NCI-H510A (cell line): ENCODE results near the gene AQP5.

ENCODE experiments used
- DNase-seq: peaks from one replicate; lab custom pipeline; 2025; lab: John Stamatoyannopoulos, UW

Gene AQP5

DNA sequence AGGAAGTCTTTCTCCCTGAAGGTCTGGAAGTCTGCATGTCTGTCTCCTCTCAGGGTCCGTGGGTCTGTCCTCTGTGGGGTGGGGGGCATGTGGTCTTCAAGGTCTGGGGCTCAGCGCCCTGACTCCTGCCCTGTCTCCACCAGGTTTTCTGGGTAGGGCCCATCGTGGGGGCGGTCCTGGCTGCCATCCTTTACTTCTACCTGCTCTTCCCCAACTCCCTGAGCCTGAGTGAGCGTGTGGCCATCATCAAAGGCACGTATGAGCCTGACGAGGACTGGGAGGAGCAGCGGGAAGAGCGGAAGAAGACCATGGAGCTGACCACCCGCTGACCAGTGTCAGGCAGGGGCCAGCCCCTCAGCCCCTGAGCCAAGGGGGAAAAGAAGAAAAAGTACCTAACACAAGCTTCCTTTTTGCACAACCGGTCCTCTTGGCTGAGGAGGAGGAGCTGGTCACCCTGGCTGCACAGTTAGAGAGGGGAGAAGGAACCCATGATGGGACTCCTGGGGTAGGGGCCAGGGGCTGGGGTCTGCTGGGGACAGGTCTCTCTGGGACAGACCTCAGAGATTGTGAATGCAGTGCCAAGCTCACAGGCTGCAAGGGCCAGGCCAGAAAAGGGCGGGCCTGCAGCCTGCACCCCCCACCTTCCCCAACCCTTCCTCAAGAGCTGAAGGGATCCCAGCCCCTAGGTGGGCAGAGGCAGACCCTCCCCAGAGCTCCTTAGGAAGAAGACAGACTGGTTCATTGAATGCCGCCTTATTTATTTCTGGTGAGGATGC, 3.4 kb downstream of the AQP5 start:
- no peak for DNase-seq

DNA sequence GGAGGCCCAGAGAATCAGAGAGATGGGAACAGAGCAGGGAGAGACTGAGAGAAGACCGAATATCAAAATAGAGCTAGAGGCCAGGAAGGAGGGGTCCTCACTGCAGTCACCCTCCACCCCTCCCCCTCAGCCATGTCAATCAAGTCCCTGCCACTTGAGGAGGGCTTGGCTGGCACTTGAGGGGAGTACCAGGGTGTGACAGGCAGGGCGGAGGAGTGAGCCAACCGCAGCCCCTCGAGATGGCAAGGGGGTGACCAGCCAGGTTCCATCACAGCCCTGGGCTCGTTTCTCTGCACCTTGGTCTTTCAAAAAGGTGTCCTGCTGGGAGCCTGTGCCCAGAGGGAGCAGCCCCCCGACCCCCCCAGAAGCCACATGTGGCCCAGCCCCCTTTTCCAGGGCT, 4.2 kb downstream of the AQP5 start:
- DNase-seq: no peak

DNA sequence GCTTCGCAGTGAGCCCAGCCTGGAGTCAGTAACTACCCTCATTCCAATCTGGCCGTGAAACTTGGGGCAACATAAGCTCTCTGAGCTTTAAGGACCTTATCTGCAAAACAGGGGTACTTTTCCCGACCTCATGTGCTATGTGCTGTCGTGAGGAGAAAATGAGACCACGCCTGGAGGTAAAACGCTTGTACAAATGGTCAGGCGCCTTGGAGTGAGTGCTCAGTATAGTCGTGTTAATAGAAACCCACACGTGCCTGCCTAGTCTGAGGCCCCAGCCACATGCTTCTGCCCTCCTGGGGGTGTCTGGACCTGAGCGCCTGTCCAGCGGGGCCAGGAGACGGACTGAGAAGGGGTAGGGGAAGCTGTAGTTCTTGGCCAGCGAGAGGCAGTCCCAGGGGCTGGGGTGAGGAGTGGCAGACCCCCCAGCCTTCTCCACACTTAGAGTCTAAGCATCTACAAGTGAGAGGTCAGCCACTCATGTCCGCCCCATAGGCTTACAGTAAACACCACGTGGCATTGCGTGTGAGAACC, 4.9 kb downstream of the AQP5 start:
- no peak for DNase-seq

DNA sequence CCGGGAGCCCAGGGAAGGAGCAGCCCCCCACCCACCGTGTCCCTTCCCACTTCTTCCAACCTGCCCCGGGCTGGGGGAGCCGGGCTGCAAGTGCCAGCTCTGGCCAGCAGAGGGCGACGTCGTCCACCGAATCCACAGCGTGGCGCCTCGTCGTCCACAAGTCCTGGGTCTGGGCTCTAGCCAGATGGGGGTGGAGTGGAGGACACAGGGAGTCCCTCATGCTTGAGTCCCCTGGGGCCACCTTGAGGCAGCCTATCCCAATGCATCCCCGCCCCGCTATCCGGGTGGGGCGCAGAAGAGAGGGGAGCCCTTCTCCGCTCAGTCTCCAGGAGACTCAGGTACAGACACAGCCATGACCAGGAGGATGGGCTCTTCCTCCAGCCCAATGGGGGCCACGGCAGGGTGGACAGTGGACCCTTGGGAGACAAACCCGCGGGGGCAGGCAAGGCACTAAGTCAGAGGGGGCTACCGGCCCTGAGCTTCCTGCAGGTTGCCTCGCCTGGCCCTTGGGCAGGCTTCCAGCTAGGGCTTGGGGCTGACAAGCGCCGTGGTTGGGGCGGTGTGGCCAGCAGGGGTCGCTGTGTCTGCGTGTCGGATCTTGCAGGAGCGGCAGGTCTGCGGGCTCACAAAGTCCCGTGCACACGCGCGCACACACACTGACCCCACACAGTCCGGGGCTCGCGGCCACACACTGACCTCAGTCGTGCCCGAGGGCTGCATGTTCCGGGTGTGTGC, 5.5 kb downstream of the AQP5 start:
- DNase-seq: peak; percentile 32

DNA sequence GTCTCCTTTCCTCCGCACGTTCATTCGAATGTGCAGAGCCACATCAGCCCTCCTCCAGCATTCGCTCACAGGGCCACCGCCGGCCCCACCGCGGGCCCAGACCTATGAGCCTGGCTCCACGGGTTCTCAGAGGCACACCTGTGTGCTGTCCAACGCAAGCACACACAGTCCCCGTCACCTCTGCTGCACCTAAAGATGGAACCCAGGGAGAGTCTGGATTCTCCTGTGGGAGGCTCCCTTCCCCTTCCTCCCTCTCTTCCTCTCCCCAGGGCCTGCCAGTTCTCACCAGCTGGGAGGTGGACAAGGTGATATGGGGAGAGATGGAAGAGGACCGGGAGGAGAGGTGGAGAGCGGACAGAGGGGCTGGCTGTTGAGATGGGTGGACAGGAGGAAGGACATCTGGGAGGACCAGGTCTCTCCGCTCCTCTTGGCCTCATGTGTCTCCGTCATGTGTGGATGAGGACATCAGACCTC, 6.1 kb downstream of the AQP5 start:
- DNase-seq: no peak

DNA sequence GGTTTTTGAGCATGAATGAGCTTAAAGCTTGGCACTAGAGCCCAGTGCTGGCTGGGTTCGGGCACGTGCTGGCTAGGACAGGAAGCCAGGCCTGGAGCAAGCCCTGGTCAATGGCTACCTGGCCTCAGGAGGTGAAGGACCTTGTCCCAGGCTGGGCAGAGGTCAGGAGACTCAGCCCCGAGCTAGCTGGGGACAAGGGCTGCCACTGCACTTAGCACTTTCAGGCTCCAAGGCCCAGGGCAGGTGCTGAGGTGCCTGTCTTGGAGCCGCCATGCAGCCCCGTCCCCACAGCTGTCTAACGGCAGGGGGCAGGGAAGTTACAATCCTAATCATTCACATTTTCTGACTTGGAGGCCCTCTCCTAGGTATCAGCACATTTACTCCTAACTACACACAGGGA, 6.8 kb downstream of the AQP5 start:
- no peak for DNase-seq

DNA sequence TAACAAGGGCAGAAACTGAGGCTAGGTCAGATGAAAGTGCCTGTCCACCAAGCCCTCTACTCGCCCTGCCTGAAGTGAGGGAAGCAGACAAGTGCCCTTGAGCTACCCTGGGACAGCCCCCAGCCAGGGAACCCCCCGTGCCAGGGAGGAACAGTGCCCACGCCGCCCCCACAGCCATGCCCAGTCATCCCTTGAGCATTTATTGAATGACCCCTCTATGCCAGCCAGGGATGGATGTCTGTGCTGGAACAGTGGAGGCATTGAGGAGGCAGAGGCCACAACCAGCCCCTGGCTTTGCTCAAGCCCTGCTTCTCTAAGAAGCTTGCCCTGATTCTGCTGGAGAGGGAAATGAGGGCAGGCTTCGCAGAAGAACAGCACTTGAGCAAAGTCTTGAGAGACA, 7.4 kb downstream of the AQP5 start:
- no peak for DNase-seq

DNA sequence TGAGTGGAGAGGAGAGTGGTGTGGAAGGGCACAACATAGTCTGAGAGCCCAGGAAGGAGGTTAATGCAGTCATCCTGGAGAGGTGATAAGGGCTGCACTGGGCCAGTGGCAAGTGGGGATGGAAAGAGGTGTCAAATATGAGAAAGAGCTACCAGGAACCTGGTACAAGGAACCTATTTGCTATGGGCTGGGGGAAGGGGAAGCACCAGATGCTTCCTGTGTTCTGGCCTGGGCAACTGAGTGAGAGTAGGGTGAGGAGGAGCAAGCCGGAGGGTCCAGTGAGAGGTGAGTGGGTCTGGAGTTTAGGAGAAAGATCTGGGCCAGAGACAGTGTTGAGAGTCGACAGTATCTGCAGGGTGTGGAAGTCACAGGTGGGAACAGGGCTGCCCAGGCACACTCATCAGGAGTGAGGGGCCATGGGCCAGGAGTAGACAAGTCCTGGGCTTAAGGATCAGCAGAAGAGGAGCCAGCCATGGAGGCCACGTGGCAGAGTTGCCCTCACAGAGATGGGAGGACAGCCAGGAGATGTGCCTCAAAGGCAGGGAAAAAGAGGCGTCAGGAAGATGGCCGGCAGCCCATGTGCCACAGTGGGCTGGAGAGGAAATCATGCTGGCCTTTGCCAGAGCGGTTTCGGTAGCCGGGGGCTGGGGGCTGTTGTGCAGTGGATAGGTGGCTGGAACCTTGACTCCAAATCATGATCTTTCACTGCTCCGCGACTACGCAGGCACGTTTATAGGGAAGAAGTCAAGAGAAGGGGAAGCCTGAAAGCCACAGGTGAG, 8.2 kb downstream of the AQP5 start:
- DNase-seq: no peak

DNA sequence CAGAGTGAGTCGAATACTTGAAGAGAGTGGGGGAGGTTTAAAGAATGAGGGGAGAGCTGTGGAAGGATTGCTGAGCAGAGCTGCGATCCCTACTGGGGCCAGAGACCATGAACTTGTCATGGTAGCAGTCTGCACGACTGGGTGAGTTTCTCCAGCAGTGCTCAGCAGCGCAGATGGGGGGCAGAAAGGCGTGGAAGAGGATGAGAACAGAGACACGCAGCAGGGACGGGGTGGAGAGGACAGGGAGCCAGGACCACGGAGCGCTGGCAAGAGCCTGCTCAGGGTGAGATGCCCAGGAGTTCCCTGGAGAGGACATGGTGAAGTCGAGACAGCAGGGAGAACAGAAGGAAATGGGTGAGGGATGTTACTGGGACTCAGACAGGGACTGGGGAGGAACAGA, 9.0 kb downstream of the AQP5 start:
- no peak for DNase-seq

DNA sequence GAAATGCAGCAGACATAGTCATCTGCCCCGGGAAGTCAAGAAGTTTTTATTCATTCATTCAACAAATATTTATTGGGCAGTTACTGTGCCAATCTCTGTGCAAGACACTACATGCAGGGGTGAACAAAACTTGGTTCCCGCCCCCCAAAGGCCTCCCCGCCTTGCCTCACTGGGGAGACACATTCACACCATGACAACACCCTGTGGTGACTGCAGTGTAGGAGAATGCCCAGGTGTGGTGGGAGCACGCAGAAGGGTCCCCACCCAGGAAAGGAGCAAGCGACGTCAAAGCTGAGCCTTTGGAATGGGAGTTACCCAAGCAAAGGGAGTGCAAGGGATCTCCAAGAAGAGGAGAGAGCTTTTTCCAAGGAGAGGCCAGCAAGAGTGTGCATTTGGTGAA, 9.5 kb downstream of the AQP5 start:
- DNase-seq: no peak

DNA sequence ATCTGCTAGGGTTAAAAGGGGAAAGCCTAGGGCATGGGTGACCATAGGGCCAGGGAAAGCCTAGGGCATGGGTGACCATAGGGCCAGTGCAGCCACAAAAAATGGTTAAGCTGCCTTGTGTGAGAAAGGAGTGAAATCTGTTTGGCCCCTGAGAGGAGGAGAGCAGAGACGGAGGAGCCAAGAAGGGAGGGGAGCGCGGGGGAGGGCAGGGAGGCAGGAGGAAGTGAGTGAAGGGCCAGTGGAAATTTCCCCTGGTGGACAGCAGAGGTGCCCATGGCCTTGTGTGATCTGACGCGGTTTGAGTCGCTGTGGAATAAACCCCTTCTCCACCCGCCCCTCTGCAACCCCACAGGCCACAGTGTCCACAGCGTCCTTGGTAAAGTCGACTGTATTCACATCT, 10.5 kb downstream of the AQP5 start:
- DNase-seq: no peak

DNA sequence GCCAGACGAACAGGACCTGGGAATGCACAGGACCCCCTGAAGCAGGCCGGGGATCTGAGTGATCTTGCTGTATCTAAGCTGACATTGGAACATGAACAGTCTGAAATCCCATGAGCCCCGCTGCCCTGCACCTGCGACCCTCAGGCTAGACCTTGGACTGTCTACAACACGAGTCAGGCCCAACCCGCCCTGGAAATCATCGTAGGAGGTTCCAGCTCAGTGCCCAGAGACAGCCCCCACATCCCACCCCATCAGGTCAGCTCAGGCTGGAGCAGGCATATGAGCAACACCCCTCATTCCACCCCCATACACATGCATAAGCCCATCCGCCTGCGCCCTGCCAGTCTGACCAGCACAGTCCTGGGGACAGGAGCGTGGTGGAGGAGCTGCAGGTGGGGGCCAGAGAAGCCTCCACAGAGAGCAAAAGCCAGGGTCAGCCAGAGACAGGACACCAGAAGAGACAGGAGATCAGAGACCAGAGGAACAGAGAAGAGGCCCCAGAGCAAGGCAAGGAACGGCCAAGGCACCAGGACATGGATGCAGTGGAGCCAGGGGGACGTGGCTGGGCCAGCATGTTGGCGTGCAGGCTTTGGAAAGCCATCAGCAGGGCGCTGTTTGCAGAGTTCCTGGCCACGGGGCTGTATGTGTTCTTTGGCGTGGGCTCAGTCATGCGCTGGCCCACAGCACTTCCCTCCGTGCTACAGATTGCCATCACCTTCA, 11.1 kb downstream of the AQP5 start, which contains the start of gene AQP6:
Gene AQP6 (plus strand): TSS at position 307 of the 720 bp plus-strand sequence. CDS start 227 bp downstream, at position 534.
- no peak for DNase-seq

DNA sequence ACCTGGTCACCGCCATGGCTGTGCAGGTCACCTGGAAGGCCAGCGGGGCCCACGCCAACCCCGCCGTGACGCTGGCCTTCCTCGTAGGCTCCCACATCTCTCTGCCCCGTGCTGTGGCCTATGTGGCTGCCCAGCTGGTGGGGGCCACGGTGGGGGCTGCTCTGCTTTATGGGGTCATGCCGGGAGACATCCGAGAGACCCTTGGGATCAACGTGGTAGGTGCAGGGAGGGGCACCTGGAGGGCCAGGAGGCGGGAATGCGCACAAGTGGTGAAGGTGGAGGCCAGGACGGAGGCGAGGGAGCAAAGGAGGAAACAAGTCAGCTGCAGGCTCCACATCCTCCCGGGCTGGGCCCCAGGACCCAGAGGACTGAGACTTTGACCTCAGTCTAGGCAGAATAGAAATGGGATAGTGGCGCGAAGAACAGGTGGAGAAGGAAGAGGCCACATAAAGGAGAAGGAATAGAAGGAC, 11.7 kb downstream of the AQP5 start:
- DNase-seq: no peak

DNA sequence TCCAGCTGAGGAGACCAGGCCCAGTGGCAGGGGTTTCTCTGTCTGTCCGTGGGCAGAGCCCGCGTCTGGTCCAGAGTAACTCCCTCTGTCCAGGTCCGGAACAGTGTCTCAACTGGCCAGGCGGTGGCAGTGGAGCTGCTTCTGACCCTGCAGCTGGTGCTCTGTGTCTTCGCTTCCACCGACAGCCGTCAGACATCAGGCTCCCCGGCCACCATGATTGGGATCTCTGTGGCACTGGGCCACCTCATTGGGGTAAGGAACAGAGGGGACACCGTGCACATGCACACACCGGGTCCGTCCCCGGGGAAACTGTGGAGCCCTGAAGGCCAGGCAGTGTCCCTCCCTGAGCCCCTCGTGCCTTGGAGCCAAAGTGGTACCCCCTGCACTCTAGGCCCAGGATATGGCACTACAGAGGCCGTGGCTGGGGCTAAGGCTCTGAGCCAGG, 12.6 kb downstream of the AQP5 start:
- peak; percentile 41 for DNase-seq

DNA sequence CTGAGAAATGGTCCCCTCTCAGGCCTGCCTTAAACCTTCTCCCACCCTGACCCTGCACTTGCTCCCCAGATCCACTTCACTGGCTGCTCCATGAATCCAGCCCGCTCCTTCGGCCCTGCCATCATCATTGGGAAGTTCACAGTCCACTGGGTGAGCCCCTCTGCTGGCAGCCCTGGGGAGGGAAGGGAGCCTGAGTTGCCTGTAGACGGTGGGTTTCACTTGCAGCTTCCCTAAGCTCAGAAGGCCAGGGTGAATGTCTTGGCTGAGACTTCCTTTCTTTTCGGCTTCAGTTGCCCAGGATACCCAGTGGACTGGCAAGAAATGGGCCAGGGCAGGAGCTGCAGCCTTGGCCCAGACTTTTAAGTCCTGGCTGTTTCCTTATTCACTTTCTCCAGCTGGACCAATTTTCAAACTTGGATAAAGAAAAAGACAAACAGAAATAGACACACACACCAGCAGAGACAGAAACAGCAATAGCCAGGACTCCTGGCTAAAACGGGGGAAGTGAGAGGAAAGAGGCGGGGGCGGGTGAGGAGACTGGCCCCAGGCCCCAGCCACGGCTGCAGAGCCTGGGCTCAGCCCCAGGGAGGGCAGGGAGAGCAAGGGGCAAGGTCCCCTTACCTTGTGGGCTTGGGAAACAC, 13.1 kb downstream of the AQP5 start:
- no peak for DNase-seq

DNA sequence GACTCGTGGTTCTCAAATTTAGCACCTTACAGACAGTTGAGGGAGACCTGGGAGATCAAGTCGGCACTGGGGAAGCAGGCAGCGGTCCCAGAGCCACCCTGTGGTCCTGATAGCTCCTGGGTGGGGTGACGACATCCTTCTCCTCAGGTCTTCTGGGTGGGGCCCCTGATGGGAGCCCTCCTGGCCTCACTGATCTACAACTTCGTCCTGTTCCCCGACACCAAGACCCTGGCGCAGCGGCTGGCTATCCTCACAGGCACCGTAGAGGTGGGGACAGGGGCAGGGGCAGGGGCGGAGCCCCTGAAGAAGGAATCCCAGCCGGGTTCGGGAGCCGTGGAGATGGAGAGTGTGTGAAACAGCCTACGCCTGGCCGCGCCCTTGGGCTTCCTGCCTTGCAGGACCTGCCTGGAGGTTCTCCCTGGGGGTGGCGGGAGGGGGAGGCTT, 13.7 kb downstream of the AQP5 start:
- DNase-seq: no peak

DNA sequence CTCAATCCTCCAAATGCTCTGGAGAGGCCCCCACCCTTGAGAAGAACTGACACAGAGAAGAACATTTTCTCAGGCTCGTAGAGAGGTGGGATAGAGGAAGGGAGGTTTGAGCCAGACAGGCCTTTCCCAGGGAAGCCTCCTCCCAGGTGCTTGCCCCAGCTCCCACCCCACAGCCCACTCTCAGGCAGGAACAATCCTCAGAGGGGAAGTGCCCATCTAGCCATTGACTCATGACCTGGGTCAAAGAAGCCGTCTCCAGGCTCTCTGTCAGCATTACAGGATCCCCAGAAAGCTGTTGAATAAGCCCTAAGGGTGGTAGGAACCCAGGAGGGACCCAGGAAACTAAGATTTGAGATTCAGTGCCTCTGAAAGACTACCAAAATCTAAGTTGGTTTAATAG, 14.9 kb downstream of the AQP5 start:
- no peak for DNase-seq

DNA sequence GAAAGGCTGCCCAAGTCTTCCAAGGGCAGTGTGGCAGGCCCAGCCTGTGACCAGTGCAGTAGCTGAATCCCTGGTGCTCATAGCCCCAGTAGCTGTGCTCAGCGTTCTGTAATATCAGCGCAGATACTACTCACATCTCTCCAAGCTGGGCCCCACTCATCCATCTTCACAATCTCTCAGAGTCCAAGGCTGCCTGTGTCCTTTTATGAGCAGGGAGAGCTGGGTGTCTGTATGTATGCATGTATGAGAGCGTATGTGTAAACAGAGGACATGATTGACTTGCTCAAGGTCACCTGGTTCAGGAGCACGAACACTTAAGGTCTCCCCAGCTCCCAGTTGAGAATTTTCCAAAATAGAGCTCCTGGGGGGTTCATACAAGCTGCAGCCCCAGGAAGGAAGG, 16.5 kb downstream of the AQP5 start:
- DNase-seq: no peak

DNA sequence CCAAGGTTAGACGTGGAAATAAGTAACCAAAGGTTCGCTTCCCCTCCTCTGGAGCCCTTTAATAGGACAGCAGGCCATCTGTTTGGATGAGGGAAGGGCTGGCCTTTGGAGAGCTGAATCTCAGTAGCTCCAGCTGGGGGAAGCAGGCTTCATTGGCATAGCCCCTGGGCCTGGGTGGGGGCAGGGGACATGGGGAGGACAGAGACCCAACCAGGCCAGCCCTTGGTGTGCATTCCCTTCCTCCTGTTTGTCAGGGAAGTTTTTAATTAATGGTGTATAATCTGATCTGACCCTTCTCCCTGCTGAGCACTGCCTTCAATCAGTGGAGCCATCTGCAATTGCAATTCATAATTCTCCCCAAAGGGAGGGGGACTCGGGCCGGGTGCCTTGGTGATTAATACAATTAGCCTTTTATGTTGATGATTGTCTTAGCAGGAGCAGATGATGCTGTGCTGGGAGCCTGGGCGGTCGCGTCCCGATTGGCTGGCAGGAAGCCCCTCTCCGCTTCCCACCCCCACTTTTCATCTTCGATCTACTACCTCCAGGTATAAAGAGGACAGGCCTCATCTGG, 17.4 kb downstream of the AQP5 start:
- DNase-seq: no peak

DNA sequence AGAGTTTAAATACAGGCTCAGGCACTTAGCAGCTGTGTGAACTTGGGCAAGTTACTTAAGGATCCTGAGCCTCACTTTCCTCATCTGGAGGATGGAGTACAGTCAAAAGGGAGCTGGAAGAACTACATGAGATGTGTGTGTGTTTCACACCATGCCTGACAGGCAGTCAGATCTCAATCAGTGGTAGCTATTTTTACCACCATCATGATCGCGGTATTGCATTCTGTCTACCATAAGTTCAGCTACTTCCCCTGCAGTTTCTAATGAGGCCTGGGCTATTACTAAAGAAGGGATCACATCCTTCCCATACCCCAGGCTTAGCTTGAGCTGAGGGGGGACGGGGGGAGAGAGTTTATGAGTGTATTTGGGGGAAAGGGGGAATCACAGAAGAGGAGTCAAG, 18.1 kb downstream of the AQP5 start:
- no peak for DNase-seq
